GM23338 (cell line): Measurements from ENCODE around the gene STON2. TPM values are rescaled to one million over a fixed set of nuclear protein-coding genes. Genes with fewer than 3 reads are reported as not detected.

Experiments
- ATAC-seq: fragments of 200-7000 bp; cut with Tn5 transposase; 3 replicates; pipeline ENCODE4 v1.9.1; 2020
- DNase-seq: peaks from one replicate; pipeline ENCODE4 v3.0.0-alpha.2; 2015; ENCODE audit warnings: low spot score
- H2AFZ ChIP-seq: fragments of 200-600 bp; sonication (generic); 2 replicates; pipeline ENCODE4 v1.8.0; 2016; ENCODE audit warnings: antibody characterized with exemption, mild to moderate bottlenecking, moderate library complexity
- H3F3A ChIP-seq: fragments of 200-600 bp; sonication (generic); replicated peaks from 2 replicates; pipeline ENCODE4 v1.8.0; 2017; ENCODE audit warnings: antibody characterized with exemption, mixed run types, low read depth
- H3K27ac ChIP-seq: fragments of 200-600 bp; sonication (generic); 2 replicates; pipeline ENCODE4 v1.6.1; 2016; ENCODE audit warnings: low read depth
- H3K27me3 ChIP-seq: fragments of 200-600 bp; sonication (generic); 2 replicates; pipeline ENCODE4 v1.8.0; 2016; ENCODE audit warnings: mild to moderate bottlenecking, mixed run types, moderate library complexity; ENCODE audit not compliant: insufficient read depth
- H3K36me3 ChIP-seq: fragments of 200-600 bp; sonication (generic); 2 replicates; pipeline ENCODE4 v1.8.0; 2016; ENCODE audit warnings: mild to moderate bottlenecking; ENCODE audit not compliant: insufficient read depth
- H3K4me1 ChIP-seq: fragments of 200-600 bp; sonication (generic); 2 replicates; pipeline ENCODE4 v1.8.0; 2016; ENCODE audit warnings: mild to moderate bottlenecking, moderate library complexity; ENCODE audit not compliant: insufficient read depth
- H3K4me2 ChIP-seq: fragments of 200-600 bp; sonication (generic); 2 replicates; pipeline ENCODE4 v1.7.1; 2017; ENCODE audit warnings: mixed run types
- H3K4me3 ChIP-seq: fragments of 200-600 bp; sonication (generic); 2 replicates; pipeline ENCODE4 v1.6.1; 2016; ENCODE audit warnings: mixed run types
- H3K79me2 ChIP-seq: fragments of 200-600 bp; sonication (generic); replicated peaks from 2 replicates; pipeline ENCODE4 v1.8.0; 2017; ENCODE audit warnings: mild to moderate bottlenecking; ENCODE audit not compliant: insufficient read depth
- H3K9me2 ChIP-seq: fragments of 200-600 bp; sonication (generic); 2 replicates; pipeline ENCODE4 v1.8.0; 2017; ENCODE audit not compliant: insufficient read depth
- H4K20me1 ChIP-seq: fragments of 200-600 bp; sonication (generic); replicated peaks from 2 replicates; pipeline ENCODE4 v1.8.0; 2017; ENCODE audit warnings: mild to moderate bottlenecking; ENCODE audit not compliant: insufficient read depth
- H3K27ac Mint-ChIP-seq: 2 replicates; pipeline ENCODE4 v1.8.0; 2020; ENCODE audit warnings: inconsistent platforms, mild to moderate bottlenecking, moderate library complexity, mixed read lengths
- H3K27me3 Mint-ChIP-seq: 3 replicates; pipeline ENCODE4 v1.8.0; 2022; ENCODE audit warnings: low read depth, mild to moderate bottlenecking, moderate library complexity, mixed read lengths, inconsistent platforms; ENCODE audit not compliant: insufficient read depth, poor library complexity
- H3K36me3 Mint-ChIP-seq: 3 replicates; pipeline ENCODE4 v1.8.0; 2021; ENCODE audit warnings: low read depth, mild to moderate bottlenecking, inconsistent platforms, moderate library complexity, mixed read lengths
- H3K4me1 Mint-ChIP-seq: 3 replicates; pipeline ENCODE4 v1.8.0; 2020; ENCODE audit warnings: mild to moderate bottlenecking, inconsistent platforms, mixed read lengths
- H3K4me3 Mint-ChIP-seq: 3 replicates; pipeline ENCODE4 v1.8.0; 2021; ENCODE audit warnings: moderate library complexity, mild to moderate bottlenecking, inconsistent platforms, mixed read lengths
- H3K9me3 Mint-ChIP-seq: 3 replicates; pipeline ENCODE4 v1.8.0; 2020; ENCODE audit warnings: moderate library complexity, mild to moderate bottlenecking, inconsistent platforms, mixed read lengths
- CREB1 ChIP-seq: fragments of 250-450 bp; sonication (Bioruptor Pico); IDR thresholded peaks from 2 replicates; pipeline ENCODE4 v1.5.0; 2020; ENCODE audit warnings: low read depth, mild to moderate bottlenecking, moderate library complexity
- EZH2phosphoT487 ChIP-seq: fragments of 200-600 bp; sonication (generic); IDR thresholded peaks from one replicate; pipeline ENCODE4 v1.8.1; 2018; ENCODE audit warnings: antibody characterized with exemption; ENCODE audit not compliant: unreplicated experiment
- NANOG ChIP-seq: IDR thresholded peaks from 2 replicates; pipeline ENCODE4 v1.6.1; 2016; ENCODE audit warnings: antibody characterized with exemption, borderline replicate concordance
- STAT1 ChIP-seq: IDR thresholded peaks from one replicate; pipeline ENCODE4 v1.6.1; 2016; ENCODE audit warnings: antibody characterized with exemption; ENCODE audit not compliant: unreplicated experiment
- ZNF462 ChIP-seq: fragments of 250-450 bp; sonication (Bioruptor Pico); IDR thresholded peaks from 2 replicates; pipeline ENCODE4 v1.5.0; 2020; ENCODE audit warnings: mild to moderate bottlenecking, moderate library complexity
- polyA plus RNA-seq: library from polyadenylated mRNA; unstranded; fragments of >200 nt; fragmentation: Nextera tagmentation; extraction: Ambion mirVana; gene quantifications from 2 replicates; pipeline ENCODE4 v1.2.1, GENCODE V29; 2016
- total RNA-seq: library from RNA; depleted of rRNA; stranded (reverse); fragments of >200 nt; shearing (Covaris generic); gene quantifications from 2 replicates; pipeline ENCODE4 v1.2.3, GENCODE V29; 2014
- TF ChIP-seq, protein P1 (sequence below): IDR thresholded peaks from one replicate; pipeline ENCODE4 v1.6.1; 2018; ENCODE audit warnings: antibody characterized with exemption; ENCODE audit not compliant: unreplicated experiment
- TF ChIP-seq, protein P2 (sequence below), 2 experiments: fragments of 200-600 bp in 1 of 2; sonication (generic) in 1 of 2; conservative IDR thresholded peaks; 2 replicates each; pipeline versions ENCODE4 v1.5.1 to v1.6.1; 2016 to 2017; ENCODE audit warnings: antibody characterized with exemption in 2 of 2, low read depth in 2 of 2, mild to moderate bottlenecking in 2 of 2, moderate library complexity in 1 of 2
- TF ChIP-seq, protein P3 (sequence below): IDR thresholded peaks from 2 replicates; pipeline ENCODE4 v1.6.1; 2016; ENCODE audit warnings: antibody characterized with exemption

Gene STON2
- total and polyA plus RNA-seq, 2 experiments from 2014 or later, result 8.2 to 71.0 TPM

DNA sequence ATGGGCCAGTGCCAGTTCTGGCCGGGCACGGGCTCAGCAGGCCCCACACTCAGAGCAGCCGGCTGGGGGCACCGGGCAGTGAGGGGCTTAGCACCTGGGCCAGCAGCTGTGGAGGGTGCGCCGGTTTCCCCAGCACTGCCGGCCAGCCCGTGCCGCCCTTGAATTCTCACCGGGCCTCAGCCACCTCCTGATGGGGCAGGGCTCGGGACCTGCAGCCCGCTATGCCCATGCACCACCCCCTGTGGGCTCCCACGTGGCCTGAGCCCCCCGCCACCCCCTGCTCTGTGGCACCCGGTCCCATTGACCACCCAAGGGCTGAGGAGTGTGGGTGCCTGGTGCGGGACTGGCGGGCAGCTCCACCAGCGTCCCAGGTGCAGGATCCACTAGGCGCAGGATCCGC, 164.0 kb downstream of the STON2 start (continued):
- TF ChIP-seq, protein P1, sequence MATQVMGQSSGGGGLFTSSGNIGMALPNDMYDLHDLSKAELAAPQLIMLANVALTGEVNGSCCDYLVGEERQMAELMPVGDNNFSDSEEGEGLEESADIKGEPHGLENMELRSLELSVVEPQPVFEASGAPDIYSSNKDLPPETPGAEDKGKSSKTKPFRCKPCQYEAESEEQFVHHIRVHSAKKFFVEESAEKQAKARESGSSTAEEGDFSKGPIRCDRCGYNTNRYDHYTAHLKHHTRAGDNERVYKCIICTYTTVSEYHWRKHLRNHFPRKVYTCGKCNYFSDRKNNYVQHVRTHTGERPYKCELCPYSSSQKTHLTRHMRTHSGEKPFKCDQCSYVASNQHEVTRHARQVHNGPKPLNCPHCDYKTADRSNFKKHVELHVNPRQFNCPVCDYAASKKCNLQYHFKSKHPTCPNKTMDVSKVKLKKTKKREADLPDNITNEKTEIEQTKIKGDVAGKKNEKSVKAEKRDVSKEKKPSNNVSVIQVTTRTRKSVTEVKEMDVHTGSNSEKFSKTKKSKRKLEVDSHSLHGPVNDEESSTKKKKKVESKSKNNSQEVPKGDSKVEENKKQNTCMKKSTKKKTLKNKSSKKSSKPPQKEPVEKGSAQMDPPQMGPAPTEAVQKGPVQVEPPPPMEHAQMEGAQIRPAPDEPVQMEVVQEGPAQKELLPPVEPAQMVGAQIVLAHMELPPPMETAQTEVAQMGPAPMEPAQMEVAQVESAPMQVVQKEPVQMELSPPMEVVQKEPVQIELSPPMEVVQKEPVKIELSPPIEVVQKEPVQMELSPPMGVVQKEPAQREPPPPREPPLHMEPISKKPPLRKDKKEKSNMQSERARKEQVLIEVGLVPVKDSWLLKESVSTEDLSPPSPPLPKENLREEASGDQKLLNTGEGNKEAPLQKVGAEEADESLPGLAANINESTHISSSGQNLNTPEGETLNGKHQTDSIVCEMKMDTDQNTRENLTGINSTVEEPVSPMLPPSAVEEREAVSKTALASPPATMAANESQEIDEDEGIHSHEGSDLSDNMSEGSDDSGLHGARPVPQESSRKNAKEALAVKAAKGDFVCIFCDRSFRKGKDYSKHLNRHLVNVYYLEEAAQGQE, result no peak

- Histone ChIP-seq H4K20me1 (no peaks in the 10 kb centered on the region), H3K4me3 (no peak overlapping the region), H3K9me2 (0 out of 2 replicates have a peak, but pooled peaks cover 9% of the 10 kb centered on the region), H3K36me3 (no peaks in the 10 kb centered on the region), H2AFZ (no peak overlapping the region), H3K27ac (no peak overlapping the region), H3F3A (no peaks in the 10 kb centered on the region), H3K27me3 (no peaks in the 10 kb centered on the region), H3K4me1 (peaks cover 4% of the 10 kb centered on the region), H3K79me2 (no peaks in the 10 kb centered on the region), H3K4me2 (no peak overlapping the region)
- no peak overlapping the region for H3K4me3 Mint-ChIP-seq
- no peaks in the 10 kb centered on the region for H3K36me3 Mint-ChIP-seq
- H3K27ac Mint-ChIP-seq, result no peak overlapping the region
- DNase-seq, result no peak
- ATAC-seq, result no peak
- H3K4me1 Mint-ChIP-seq, result peaks cover 7% of the 10 kb centered on the region; the same call in 2 of the 3 replicates
- no peaks in the 10 kb centered on the region for H3K27me3 Mint-ChIP-seq
- peaks cover 14% of the 10 kb centered on the region for H3K9me3 Mint-ChIP-seq
- TF ChIP-seq NANOG (no peak), EZH2phosphoT487 (no peak), CREB1 (CRISPR knock-in tag) (no peak), STAT1 (no peak), ZNF462 (CRISPR knock-in tag) (no peak)
- TF ChIP-seq, protein P2, sequence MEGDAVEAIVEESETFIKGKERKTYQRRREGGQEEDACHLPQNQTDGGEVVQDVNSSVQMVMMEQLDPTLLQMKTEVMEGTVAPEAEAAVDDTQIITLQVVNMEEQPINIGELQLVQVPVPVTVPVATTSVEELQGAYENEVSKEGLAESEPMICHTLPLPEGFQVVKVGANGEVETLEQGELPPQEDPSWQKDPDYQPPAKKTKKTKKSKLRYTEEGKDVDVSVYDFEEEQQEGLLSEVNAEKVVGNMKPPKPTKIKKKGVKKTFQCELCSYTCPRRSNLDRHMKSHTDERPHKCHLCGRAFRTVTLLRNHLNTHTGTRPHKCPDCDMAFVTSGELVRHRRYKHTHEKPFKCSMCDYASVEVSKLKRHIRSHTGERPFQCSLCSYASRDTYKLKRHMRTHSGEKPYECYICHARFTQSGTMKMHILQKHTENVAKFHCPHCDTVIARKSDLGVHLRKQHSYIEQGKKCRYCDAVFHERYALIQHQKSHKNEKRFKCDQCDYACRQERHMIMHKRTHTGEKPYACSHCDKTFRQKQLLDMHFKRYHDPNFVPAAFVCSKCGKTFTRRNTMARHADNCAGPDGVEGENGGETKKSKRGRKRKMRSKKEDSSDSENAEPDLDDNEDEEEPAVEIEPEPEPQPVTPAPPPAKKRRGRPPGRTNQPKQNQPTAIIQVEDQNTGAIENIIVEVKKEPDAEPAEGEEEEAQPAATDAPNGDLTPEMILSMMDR (conservative IDR thresholded peaks at IDR 0.05; ENCODE audit: low read depth in 2 of 2), result no peak
- TF ChIP-seq, protein P1, result no peak
- TF ChIP-seq, protein P3, sequence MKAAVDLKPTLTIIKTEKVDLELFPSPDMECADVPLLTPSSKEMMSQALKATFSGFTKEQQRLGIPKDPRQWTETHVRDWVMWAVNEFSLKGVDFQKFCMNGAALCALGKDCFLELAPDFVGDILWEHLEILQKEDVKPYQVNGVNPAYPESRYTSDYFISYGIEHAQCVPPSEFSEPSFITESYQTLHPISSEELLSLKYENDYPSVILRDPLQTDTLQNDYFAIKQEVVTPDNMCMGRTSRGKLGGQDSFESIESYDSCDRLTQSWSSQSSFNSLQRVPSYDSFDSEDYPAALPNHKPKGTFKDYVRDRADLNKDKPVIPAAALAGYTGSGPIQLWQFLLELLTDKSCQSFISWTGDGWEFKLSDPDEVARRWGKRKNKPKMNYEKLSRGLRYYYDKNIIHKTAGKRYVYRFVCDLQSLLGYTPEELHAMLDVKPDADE, result no peak
These were observed 165.0 kb downstream of the STON2 start for GRCh38 chr14:81235096-81235495.
